HG03457 (cell line): Measurements from ENCODE around the gene CHAF1A.
A peak's percentile ranks its signal among the peaks of the same experiment; 100 is the strongest.

Experiments used
- ATAC-seq: cut with Tn5 transposase; IDR thresholded peaks from one replicate; pipeline ENCODE4 v1.9.1; 2021; ENCODE audit warnings: moderate number of reproducible peaks; ENCODE audit not compliant: unreplicated experiment

Gene CHAF1A

GRCh38 chr19:4365791-4366665 is 36.4 kb upstream of the CHAF1A start:
- no peak for ATAC-seq

GRCh38 chr19:4366666-4367335 is 35.6 kb upstream of the CHAF1A start:
- ATAC-seq: no peak

- ATAC-seq: no peak
Observed at GRCh38 chr19:4367336-4367723, 35.1 kb upstream of the CHAF1A start.

- no peak for ATAC-seq
Observed at GRCh38 chr19:4367781-4368127, 34.7 kb upstream of the CHAF1A start.

- ATAC-seq: no peak
Observed at GRCh38 chr19:4368128-4368820, 34.2 kb upstream of the CHAF1A start.

GRCh38 chr19:4369109-4369887 is 33.1 kb upstream of the CHAF1A start:
- peak; percentile 42 for ATAC-seq

- peak; percentile 18 for ATAC-seq
Observed at GRCh38 chr19:4369888-4370260, 32.6 kb upstream of the CHAF1A start.

GRCh38 chr19:4370418-4371041 is 31.9 kb upstream of the CHAF1A start:
- no peak for ATAC-seq

- ATAC-seq: no peak
Observed at GRCh38 chr19:4371247-4372164, 30.9 kb upstream of the CHAF1A start.

GRCh38 chr19:4372165-4373012 is 30.1 kb upstream of the CHAF1A start:
- no peak for ATAC-seq

GRCh38 chr19:4373013-4373367 is 29.4 kb upstream of the CHAF1A start:
- ATAC-seq: no peak

- ATAC-seq: no peak
Observed at GRCh38 chr19:4373601-4374497, 28.6 kb upstream of the CHAF1A start.

- ATAC-seq: no peak
Observed at GRCh38 chr19:4374498-4375163, 27.8 kb upstream of the CHAF1A start.

GRCh38 chr19:4375164-4376027 is 27.0 kb upstream of the CHAF1A start:
- no peak for ATAC-seq

- ATAC-seq: no peak
Observed at GRCh38 chr19:4376028-4376670, 26.3 kb upstream of the CHAF1A start.

- ATAC-seq: no peak
Observed at GRCh38 chr19:4376671-4376990, 25.8 kb upstream of the CHAF1A start.
